Ectodermal cell (in vitro differentiated cells): ENCODE results near the gene PANX2.

Source experiments
- H3K27ac ChIP-seq: 2 replicates; pipeline ENCODE4 v1.7.0; 2013; ENCODE audit warnings: mild to moderate bottlenecking, low read depth, low read length; ENCODE audit not compliant: insufficient read depth, poor library complexity, severe bottlenecking
- H3K27me3 ChIP-seq: 2 replicates; pipeline ENCODE4 v1.7.0; 2013; ENCODE audit warnings: mild to moderate bottlenecking, low read length; ENCODE audit not compliant: insufficient read depth, control insufficient read depth, poor library complexity, severe bottlenecking
- H3K36me3 ChIP-seq: one replicate; pipeline ENCODE4 v1.7.0; 2013; ENCODE audit warnings: low read length; ENCODE audit not compliant: control insufficient read depth, insufficient read depth
- H3K4me1 ChIP-seq: one replicate; pipeline ENCODE4 v1.7.0; 2013; ENCODE audit warnings: low read length; ENCODE audit not compliant: control insufficient read depth, insufficient read depth
- H3K4me3 ChIP-seq: 2 replicates; pipeline ENCODE4 v1.7.0; 2013; ENCODE audit warnings: low read depth, low read length, control low read depth; ENCODE audit not compliant: insufficient read depth
- H3K9me3 ChIP-seq: 2 replicates; pipeline ENCODE4 v1.7.0; 2013; ENCODE audit warnings: mild to moderate bottlenecking, low read length, moderate library complexity; ENCODE audit not compliant: control insufficient read depth
- whole genome bisulfite sequencing, 2 experiments: methylation state at CpG; one replicate each; pipeline ENCODE4 v1.1.7; 2013; ENCODE audit warnings: missing lambda C conversion rate in 2 of 2; 5-methylcytosine and 5-hydroxymethylcytosine counted together

PANX2 gene

DNA sequence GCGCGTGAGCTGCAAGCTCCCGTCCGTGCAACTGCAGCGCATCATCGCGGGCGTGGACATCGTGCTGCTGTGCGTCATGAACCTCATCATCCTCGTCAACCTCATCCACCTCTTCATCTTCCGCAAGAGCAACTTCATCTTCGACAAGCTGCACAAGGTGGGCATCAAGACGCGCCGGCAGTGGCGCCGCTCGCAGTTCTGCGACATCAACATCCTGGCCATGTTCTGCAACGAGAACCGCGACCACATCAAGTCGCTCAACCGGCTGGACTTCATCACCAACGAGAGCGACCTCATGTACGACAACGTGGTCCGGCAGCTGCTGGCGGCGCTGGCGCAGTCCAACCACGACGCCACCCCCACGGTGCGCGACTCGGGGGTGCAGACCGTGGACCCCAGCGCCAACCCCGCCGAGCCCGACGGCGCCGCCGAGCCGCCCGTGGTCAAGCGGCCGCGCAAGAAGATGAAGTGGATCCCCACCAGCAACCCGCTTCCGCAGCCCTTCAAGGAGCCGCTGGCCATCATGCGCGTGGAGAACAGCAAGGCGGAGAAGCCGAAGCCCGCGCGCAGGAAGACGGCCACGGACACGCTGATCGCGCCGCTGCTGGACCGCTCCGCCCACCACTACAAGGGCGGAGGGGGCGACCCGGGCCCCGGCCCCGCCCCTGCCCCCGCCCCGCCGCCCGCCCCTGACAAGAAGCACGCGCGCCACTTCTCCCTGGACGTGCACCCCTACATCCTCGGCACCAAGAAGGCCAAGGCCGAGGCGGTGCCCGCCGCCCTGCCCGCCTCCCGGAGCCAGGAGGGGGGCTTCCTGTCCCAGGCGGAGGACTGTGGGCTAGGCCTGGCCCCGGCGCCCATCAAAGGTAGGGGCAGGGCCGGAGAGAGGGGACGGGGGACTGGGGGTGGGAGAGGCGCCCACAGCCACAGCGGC lies 7.3 kb downstream of the PANX2 start:
- Histone ChIP-seq H3K9me3 (no peaks in the 10 kb centered on the region), H3K36me3 (no peaks in the 10 kb centered on the region), H3K4me3 (no peak overlapping the region), H3K27me3 (no peaks in the 10 kb centered on the region), H3K4me1 (no peaks in the 10 kb centered on the region), H3K27ac (no peak overlapping the region)
- WGBS, 2 experiments = 92 to 94% methylated on average over 98 of the region's 98 CpGs

DNA sequence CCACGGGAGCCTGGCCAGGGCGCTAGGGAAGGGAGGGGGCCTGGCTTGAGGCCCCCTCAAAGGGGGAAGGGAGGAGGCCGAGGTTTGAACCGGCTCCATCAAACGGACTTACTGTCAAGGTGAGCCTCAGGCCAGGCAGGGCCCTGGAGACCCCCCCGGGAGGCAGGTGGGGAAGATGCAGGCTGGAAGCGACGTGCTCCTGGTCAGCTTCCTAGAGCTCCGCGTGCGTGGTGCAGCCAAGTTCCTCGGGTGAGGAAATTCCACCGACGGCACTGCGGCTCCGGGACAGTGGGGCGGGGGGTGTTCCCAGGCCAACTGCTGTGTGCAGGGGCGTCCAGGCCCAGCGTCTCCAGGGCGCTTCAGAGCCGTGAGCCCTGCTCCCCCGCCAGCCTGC lies 7.9 kb downstream of the PANX2 start:
- no peaks in the 10 kb centered on the region for H3K9me3 ChIP-seq
- H3K4me1 ChIP-seq = peaks cover 3% of the 10 kb centered on the region
- H3K4me3 ChIP-seq = no peak overlapping the region
- no peaks in the 10 kb centered on the region for H3K36me3 ChIP-seq
- no peaks in the 10 kb centered on the region for H3K27me3 ChIP-seq
- WGBS, 2 experiments = 91 to 92% methylated on average over 22 of the region's 22 CpGs
- no peak overlapping the region for H3K27ac ChIP-seq

DNA sequence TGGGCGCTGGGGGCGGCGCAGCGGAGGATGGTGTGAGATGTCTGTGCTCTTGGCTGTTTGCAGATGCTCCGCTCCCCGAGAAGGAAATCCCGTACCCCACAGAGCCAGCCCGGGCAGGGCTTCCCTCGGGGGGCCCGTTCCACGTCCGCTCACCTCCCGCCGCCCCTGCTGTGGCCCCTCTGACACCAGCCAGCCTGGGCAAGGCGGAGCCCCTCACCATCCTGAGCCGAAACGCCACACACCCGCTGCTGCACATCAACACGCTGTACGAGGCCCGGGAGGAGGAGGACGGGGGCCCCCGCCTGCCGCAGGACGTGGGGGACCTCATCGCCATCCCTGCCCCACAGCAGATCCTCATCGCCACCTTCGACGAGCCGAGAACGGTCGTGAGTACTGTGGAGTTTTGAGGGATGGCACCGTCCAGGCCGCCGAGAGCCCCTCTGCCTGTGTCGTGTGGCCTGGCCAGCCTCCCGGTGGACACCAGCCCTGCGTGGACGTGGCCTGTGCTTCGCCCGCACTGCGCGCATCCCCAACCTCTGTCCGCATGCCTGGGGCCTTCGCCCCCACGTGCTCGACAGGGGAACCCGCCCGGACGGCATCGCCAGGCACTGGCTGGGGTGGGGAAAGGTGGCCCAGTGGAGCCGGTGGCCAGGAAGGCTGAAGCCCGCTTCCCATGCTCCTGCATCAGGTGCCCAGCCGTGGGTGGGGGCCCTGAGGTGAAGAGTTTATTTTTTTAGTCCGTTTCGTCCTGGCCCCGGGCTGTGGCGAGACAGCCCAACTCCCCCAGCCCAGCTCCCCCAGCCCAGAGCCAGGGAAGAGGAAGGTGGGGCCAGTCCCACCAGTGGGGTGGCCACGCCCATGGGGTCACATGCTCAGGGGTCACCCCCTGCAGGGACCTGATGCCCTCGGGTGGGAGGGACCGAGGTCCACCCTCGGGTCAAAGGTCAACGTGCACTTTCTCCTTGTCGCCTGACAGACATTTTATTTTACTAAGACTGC lies 8.6 kb downstream of the PANX2 start:
- Histone ChIP-seq H3K27ac (no peak overlapping the region), H3K9me3 (no peaks in the 10 kb centered on the region), H3K36me3 (no peaks in the 10 kb centered on the region), H3K4me1 (peaks cover 6% of the 10 kb centered on the region), H3K27me3 (peaks cover under 1% of the 10 kb centered on the region), H3K4me3 (no peak overlapping the region)
- WGBS, 2 experiments = 93% methylated on average over 64 of the region's 64 CpGs

DNA sequence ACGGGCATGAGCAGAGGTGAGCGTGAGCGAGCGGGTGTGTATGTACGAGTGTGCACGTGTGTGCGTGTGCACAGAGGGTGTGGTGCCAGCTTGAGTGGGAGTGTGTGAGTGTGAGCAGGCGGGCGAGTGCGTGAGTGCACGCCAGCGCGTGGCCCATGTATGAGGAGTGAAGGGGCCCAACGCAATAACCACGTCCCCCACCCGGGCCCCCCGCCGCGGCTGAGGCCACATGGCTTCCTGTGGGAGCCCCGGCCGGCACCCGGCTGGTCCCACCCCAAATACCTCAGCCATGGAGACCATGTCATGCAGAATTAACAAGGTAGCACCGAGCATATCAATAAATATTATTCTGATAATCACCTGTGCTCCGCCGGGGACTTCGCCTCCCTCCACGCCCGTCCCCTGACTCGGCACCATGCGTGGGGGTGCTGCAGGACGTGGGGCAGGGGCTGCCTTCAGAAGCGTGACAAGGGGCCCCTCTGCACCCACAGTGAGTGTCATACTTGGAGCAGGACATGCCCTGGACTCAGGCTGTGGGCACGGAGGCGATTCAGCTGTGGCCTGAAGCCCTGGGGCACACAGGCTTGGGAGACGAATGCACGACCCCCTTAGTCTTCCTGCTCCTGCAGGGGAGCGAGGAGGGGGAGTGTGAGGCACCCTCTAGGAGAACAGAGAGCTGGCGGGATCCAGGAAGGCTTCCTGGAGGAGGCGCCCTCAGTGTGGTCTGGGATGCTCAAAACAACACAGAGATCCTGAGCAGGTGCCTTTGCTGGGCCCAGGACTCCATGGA lies 9.6 kb downstream of the PANX2 start:
- H3K4me1 ChIP-seq = peaks cover 11% of the 10 kb centered on the region
- WGBS, 2 experiments = 93 to 96% methylated on average over 39 of the region's 39 CpGs
- H3K27me3 ChIP-seq = peaks cover 10% of the 10 kb centered on the region
- no peaks in the 10 kb centered on the region for H3K36me3 ChIP-seq
- H3K9me3 ChIP-seq = no peaks in the 10 kb centered on the region
- H3K27ac ChIP-seq = no peak overlapping the region
- no peak overlapping the region for H3K4me3 ChIP-seq

DNA sequence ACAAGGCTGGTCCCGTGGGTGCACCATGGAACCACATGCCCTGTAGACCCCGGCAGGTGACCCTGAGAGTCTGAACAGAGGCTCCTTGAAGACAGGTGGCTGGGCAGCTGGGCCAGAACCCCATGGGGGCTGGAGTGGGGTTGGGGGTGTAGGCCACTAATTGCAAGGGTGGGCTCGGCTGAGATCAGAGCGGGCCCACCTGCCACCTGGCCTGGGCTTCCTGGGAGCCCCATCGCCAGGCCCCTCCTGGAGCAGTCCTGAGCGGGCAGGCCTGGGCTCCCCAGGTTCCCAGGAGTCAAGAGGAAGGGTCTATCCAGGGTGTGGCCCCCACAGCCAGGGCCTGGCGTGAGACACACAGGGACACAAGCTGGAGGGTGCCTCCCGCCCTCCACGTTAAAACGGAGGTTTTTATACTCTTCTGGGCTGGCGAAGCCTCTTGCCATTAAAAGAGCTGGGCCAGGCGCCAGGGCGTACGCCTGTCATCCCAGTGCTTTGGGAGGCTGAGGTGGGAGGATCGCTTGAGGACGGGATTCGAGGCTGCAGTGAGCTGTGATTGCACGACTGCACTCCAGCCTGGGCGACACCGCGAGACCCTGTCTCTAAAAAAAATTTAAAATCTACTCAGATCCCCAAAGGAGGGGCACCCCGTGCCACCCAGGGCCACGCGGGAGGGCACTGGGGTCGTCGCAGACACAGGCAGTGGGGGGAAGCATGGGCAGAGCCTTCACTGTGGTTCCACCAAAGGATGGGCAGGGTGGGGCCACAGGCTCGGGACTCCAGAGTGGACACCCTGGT lies 10.4 kb downstream of the PANX2 start:
- Histone ChIP-seq H3K27me3 (peaks cover 14% of the 10 kb centered on the region), H3K27ac (no peak overlapping the region), H3K36me3 (no peaks in the 10 kb centered on the region), H3K4me3 (no peak overlapping the region), H3K4me1 (peaks cover 11% of the 10 kb centered on the region), H3K9me3 (no peaks in the 10 kb centered on the region)
- 94 to 95% methylated on average over 27 of the region's 27 CpGs for WGBS, 2 experiments

DNA sequence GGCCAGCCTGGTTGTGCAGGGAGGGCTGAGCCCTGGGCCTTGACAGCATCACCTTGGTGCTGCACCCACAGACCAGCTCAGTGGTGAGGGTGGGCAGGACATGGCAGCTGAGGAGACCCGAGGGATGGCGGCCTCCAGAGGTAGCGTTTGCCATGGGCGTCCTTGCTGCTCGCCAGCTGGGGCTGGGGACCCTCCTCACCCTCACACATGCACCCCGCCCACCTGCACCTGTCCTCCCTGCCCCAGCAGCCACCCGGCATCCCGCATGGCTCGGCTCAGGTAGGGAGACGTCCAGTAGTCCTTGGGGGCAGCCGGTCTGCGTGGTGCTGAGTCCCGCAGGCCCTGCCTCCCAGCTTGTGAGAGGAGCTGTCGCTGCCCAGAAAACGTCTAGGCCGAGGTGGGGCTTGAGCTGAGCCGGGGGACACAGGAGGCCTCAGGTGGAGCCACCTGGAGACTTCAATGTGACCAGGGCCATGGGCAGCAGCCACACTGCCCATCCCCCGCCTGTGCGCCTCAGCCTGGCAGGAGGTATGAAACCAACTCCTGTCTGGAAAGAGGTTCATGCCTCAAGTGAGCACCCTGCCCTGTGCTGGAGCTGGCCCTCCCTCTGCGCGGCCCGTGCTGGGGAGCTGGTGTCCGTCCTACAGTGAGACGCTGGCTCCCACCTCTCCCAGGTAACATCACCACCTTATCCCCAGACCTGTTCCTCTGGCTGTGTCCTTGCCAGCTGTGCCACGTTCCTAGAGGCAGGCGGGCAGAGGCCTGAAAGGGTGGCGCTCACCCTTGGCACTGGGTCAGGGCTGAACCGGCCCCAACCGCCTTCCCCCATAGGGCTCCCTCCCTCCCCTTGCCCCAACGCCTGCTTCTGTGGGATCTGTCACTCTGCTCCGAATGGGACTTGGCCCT lies 11.9 kb downstream of the PANX2 start:
- Histone ChIP-seq H3K4me3 (no peak overlapping the region), H3K4me1 (peaks cover 11% of the 10 kb centered on the region), H3K9me3 (no peaks in the 10 kb centered on the region), H3K27ac (no peak overlapping the region), H3K36me3 (no peaks in the 10 kb centered on the region), H3K27me3 (peaks cover 14% of the 10 kb centered on the region)
- 91 to 92% methylated on average over 31 of the region's 31 CpGs for WGBS, 2 experiments

DNA sequence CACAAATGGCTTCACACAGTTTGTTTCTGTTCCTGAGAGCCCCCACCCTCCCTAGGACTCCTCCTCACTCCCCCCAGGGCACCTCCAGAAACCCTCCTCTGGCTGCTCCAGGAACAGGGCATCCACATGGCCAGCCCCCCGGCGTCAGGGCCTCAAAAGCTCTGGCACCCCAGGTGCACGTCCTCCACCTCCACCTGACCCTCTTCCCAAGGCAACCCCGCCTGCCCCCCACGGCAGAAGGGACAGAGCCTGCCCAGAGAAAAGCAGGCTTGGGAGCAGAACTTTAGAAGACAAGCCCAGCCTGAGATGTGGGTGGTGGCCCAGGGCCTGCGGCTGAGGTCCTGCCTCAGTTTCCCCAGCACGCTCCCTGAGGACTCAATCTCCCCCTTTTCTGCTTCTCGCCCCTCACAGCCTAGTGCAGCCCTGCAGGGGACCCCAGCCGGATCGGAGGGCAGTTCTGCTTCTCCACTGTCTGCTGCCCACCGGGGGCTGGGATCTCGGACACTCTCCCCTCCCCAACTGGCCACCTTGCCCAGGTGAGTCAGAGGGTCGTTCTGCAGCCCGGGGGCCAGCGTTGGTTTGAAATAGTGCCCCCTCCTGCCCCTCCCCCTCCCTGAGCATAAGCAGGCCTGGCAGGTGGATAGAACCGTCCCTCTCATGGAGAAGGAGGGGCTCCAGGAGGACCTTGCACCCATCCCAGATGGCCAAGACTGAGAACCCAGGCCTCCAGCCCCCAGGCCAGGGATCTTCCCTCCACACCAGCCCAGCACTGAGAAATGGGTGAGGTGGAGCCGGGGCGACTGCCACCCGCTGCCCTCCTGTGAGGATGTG lies 12.8 kb downstream of the PANX2 start:
- H3K36me3 ChIP-seq = no peaks in the 10 kb centered on the region
- H3K9me3 ChIP-seq = no peaks in the 10 kb centered on the region
- 88 to 94% methylated on average over 19 of the region's 19 CpGs for WGBS, 2 experiments
- peaks cover 11% of the 10 kb centered on the region for H3K4me1 ChIP-seq
- H3K27ac ChIP-seq = no peak overlapping the region
- no peak overlapping the region for H3K4me3 ChIP-seq
- H3K27me3 ChIP-seq = peaks cover 14% of the 10 kb centered on the region
